ENCODE measurements around the gene CELSR2.
A peak's percentile ranks its signal among the peaks of the same experiment; 100 is the strongest.

The CELSR2 gene

GRCh38 chr1:109263597-109264378 is 14.4 kb downstream of the CELSR2 start:
- H3K27ac ChIP-seq: no peak overlapping the region
- TF ChIP-seq CTCF (IDR thresholded peaks at IDR 0.05; ENCODE audit: low read depth, low read length, missing control alignments): peak; percentile 99
- no peaks in the 10 kb centered on the region for H3K36me3 ChIP-seq (replicated peaks)
- H3K27me3 ChIP-seq (replicated peaks): no peaks in the 10 kb centered on the region
- DNase-seq: peak; percentile 65
- H3K4me3 ChIP-seq (ENCODE audit: low read depth, low read length): no peak overlapping the region
- in situ Hi-C loops (cut with HindIII; ENCODE audit: low pct_ligation_motif_present, low sequenced_read_pairs): no loop called here

- Histone ChIP-seq H3K36me3 (replicated peaks) (no peaks in the 10 kb centered on the region), H3K4me3 (ENCODE audit: low read depth, low read length) (no peak overlapping the region), H3K27me3 (replicated peaks) (no peaks in the 10 kb centered on the region), H3K27ac (no peak overlapping the region)
- no peak for DNase-seq
- in situ Hi-C loops (cut with HindIII; ENCODE audit: low pct_ligation_motif_present, low sequenced_read_pairs): no loop called here
- no peak for TF ChIP-seq CTCF (IDR thresholded peaks at IDR 0.05; ENCODE audit: low read depth, low read length, missing control alignments)
Measured at GRCh38 chr1:109264379-109264755, 15.0 kb downstream of the CELSR2 start.

GRCh38 chr1:109265016-109265415 is 15.7 kb downstream of the CELSR2 start:
- Histone ChIP-seq H3K4me3 (ENCODE audit: low read depth, low read length) (no peak overlapping the region), H3K27me3 (replicated peaks) (no peaks in the 10 kb centered on the region), H3K36me3 (replicated peaks) (no peaks in the 10 kb centered on the region), H3K27ac (no peak overlapping the region)
- in situ Hi-C loops (cut with HindIII; ENCODE audit: low pct_ligation_motif_present, low sequenced_read_pairs): no loop called here
- no peak for TF ChIP-seq CTCF (IDR thresholded peaks at IDR 0.05; ENCODE audit: low read depth, low read length, missing control alignments)
- DNase-seq: no peak

GRCh38 chr1:109265741-109266330 is 16.5 kb downstream of the CELSR2 start:
- in situ Hi-C loops (cut with HindIII; ENCODE audit: low pct_ligation_motif_present, low sequenced_read_pairs): no loop called here
- Histone ChIP-seq H3K27me3 (replicated peaks) (no peaks in the 10 kb centered on the region), H3K4me3 (ENCODE audit: low read depth, low read length) (no peak overlapping the region), H3K36me3 (replicated peaks) (no peaks in the 10 kb centered on the region), H3K27ac (no peak overlapping the region)
- DNase-seq: no peak
- TF ChIP-seq CTCF (IDR thresholded peaks at IDR 0.05; ENCODE audit: low read depth, low read length, missing control alignments): no peak

GRCh38 chr1:109266965-109267364 is 17.6 kb downstream of the CELSR2 start:
- in situ Hi-C loops (cut with HindIII; ENCODE audit: low pct_ligation_motif_present, low sequenced_read_pairs): no loop called here
- Histone ChIP-seq H3K36me3 (replicated peaks) (no peaks in the 10 kb centered on the region), H3K27me3 (replicated peaks) (no peaks in the 10 kb centered on the region), H3K4me3 (ENCODE audit: low read depth, low read length) (no peak overlapping the region), H3K27ac (no peak overlapping the region)
- DNase-seq: peak; percentile 46
- TF ChIP-seq CTCF (IDR thresholded peaks at IDR 0.05; ENCODE audit: low read depth, low read length, missing control alignments): no peak
